Measurements from ENCODE around the gene ZNF662.

ZNF662 gene

DNA sequence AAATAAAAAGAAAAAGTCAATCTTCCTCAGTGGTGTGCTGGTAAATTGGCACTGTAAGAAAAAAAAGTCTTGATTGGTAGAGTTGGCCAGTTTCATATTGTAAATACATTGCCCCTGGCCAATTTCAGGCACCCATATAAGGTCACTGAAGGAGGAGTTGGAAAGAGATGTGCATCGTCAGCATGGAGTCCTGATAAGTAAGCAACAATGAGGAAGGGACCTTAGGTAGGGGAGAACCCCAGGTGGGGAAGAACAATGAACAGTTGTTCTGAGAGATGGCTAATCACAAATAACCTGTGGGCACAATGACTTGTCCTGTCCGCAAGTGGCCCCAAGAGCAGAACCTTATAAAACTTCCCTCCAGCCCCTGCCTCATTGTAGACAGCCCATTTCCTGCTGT lies 21.6 kb upstream of the ZNF662 start:
- intact Hi-C loops (cut with DNase I), result no loop called here
- no peak for DNase-seq

DNA sequence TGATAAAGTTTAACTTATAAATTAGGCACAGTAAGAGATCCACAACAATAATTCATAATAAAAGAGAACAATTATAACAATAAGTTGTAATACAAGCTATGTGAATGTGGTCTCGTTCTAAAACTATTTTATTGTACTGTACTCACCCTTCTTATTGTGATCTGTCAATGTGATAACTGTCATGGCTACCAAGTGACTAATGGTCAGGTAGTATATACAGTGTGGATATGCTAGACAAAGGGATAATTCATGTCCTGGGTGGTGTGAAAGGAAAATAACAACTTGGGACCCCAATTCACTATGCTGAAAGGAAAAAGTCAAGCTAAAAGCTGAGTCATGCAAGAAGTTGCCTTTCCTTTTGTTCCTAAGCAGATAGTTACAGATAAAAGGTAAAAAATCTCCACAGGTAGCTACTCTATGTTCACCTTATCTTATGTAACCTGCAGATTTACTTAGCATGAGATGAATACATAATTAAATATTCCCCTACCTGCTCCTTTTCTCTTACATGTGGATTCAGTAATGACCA lies 19.6 kb upstream of the ZNF662 start:
- intact Hi-C loops (cut with DNase I), result no loop called here
- no peak for DNase-seq

DNA sequence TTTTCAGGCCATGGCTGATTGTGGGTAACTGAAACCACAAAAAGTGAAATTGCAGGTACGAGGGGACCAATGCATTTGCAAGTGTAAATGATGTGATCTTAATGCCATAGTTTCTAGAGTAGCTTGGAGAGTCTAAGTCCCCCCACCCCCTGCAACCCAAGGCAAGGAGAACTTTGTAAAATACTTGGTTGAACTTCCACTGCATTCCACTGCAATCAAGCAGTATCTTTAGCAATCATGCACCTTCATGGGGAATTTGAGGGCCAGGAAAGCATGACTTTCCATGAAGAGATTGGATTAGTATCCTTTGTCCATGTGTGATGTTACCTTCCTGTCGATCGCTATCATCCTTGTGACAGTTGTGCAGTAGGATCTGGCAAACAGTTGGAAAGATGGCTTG lies 18.9 kb upstream of the ZNF662 start:
- intact Hi-C loops (cut with DNase I), result no loop called here
- DNase-seq, result no peak

DNA sequence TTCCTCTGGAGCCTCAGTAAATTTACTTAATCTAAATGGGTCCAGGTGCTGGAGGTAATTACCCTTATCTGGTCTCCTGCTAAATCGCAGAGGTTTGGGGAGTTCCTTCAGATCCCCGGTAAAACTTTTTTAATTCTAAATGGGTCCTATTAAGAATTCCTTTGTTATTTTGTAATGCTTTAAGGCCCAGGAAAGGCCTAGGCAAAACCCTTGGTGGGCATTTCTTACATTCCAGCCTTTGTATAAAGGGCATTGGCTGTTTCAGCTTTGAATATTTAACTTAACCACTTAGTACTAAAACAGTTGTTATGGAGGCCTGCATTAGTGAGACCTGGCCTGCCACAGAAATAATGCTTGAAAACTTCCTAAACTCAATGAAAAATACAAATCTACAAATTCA lies 14.9 kb upstream of the ZNF662 start:
- intact Hi-C loops (cut with DNase I), result no loop called here
- no peak for DNase-seq

- intact Hi-C loops (cut with DNase I), result no loop called here
These were observed 13.8 kb upstream of the ZNF662 start for GRCh38 chr3:42892169-42892568.

DNA sequence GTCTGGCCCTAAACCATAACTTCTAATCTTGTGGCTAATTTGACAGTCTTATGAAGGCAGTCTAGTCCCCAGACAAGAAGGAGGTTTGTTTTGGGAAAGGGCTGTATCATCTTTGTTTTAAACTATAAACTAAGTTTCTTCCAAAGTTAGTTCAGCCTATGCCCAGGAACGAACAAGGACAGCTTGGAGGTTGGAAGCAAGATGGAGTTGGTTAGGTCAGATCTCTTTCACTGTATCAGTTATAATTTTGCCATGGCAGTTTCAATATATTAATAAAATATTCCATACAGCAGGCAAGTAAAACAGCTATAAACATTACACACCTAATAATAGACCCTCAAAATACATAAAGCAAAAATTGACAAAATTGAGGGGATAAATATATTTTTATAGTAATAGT lies 13.1 kb upstream of the ZNF662 start:
- no peak for DNase-seq
- intact Hi-C loops (cut with DNase I), result no loop called here

More at GRCh38 chr3:42892169-42892568, 13.8 kb upstream of the ZNF662 start:
- DNase-seq, result no peak

GRCh38 chr3:42894698-42895579 lies 11.0 kb upstream of the ZNF662 start:
- intact Hi-C loops (cut with DNase I), result no loop called here
- DNase-seq, result no peak

DNA sequence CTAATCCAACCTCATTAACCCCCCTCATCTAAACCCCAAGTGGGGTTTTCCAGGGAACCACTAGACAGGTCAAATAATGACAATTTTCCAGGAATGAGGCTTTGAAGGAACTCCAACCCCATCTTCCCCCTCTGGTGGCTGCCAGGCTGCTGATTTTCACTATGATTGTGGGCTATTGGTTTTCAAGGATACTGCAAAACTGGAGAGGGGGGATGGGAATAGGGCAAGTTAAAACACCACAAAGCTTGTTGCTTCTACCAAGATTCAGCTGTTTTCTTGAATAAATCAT lies 10.4 kb upstream of the ZNF662 start:
- no peak for DNase-seq
- intact Hi-C loops (cut with DNase I), result no loop called here

- DNase-seq, result no peak
- intact Hi-C loops (cut with DNase I), result no loop called here
These were observed 6.9 kb upstream of the ZNF662 start for GRCh38 chr3:42898896-42899675.

GRCh38 chr3:42900226-42901072 lies 5.5 kb upstream of the ZNF662 start:
- DNase-seq, result no peak
- intact Hi-C loops (cut with DNase I), result no loop called here

DNA sequence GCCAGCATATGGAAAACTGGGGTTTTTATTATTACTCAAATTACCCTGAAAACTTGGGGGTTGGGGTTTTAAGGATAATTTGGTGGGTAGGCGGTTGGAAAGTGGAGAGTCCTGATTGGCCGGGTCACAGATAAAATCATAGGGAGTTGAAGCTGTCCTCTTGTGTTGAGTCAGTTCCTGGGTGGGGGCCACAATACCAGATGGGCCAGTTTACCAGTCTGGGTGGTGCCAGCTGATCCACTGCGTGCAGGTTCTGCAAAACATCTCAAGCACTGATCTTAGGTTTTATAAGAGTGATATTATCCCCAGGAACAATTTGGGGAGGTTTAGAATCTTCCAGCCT lies 4.9 kb upstream of the ZNF662 start:
- intact Hi-C loops (cut with DNase I), result no loop called here
- no peak for DNase-seq

GRCh38 chr3:42902257-42902656 lies 3.7 kb upstream of the ZNF662 start:
- DNase-seq, result no peak
- intact Hi-C loops (cut with DNase I), result no loop called here

GRCh38 chr3:42904076-42904475 lies 1.9 kb upstream of the ZNF662 start:
- DNase-seq, result no peak
- intact Hi-C loops (cut with DNase I), result no loop called here

GRCh38 chr3:42905740-42906069 lies 237 bp upstream of the ZNF662 start:
- intact Hi-C loops (cut with DNase I), result no loop called here
- no peak for DNase-seq

DNA sequence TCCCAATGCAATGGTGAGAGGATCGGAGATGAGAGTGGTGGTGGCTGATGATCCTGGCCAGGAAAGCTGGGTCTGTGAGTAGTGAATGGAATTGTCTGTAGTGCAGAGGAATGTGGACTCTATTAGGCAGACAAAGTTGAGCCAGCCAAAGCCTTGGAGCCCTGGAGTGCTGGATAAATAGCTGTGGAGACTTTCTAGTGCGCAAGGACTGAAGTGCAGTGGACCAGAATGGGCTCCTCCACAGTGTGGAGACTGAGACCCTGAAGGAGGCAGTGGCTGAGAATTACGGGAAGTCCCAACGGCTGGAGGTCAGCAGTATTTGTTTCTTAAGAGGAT lies 874 bp downstream of the ZNF662 start:
- intact Hi-C loops (cut with DNase I), result no loop called here
- no peak for DNase-seq

DNA sequence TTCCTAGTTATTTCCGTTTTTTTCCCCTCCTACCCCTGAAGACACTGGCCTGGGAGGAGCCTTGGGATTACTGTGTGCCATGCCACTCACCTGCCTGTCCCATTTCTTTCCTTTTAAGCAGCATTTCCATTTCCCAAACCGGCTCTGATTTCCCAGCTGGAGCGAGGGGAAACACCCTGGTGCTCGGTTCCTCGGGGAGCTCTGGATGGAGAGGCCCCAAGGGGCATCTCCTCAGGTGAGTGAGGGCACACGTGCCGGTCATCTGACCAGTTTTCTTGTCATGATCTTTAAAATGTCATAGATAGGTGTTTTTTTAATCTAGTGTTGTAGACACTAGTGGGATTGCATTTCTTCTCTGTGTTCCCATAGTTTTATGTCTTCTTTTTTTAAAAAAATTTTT lies 2.7 kb downstream of the ZNF662 start:
- intact Hi-C loops (cut with DNase I), result no loop called here
- DNase-seq, result no peak

DNA sequence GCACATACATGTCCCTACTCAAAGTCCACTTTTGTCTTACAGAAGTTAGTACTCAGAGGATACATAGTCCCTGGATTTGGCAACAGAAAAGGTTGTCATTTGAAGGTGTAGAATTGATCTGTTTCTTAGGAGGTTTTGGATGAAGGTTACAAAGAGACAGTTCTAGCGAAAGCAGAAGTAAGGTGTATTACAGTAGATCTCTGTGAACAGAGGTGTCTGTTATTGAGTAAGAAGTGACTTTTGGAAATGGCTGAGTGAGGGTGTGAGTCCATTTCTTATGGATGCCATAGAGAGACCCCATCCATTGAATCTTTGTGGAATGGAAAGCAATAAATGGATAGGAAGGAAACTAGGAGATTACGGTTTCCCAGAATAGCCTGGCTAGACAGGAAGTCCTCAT lies 5.6 kb downstream of the ZNF662 start:
- no peak for DNase-seq
- intact Hi-C loops (cut with DNase I), result no loop called here

DNA sequence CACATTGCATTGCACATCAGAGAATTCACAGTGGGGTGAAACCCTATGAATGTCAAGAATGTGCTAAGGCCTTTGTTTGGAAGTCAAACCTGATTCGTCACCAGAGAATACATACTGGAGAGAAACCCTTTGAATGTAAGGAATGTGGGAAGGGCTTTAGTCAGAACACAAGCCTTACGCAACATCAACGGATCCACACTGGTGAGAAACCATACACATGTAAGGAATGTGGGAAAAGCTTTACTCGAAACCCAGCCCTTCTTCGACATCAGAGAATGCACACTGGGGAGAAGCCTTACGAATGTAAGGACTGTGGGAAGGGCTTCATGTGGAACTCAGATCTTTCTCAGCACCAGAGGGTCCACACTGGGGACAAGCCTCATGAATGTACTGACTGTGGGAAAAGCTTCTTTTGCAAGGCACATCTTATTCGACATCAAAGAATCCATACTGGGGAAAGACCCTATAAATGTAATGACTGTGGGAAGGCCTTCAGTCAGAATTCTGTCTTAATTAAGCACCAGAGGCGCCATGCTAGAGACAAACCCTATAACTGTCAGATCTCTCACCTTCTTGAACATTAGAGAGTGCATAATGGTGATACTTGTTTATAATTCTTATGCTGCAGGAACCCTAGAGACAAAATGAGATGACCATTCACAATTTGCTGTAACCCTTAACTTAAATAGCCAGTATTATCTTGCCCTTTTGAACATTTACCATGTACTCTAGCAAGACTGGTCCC lies 9.0 kb downstream of the ZNF662 start:
- intact Hi-C loops (cut with DNase I), result no loop called here
- no peak for DNase-seq

DNA sequence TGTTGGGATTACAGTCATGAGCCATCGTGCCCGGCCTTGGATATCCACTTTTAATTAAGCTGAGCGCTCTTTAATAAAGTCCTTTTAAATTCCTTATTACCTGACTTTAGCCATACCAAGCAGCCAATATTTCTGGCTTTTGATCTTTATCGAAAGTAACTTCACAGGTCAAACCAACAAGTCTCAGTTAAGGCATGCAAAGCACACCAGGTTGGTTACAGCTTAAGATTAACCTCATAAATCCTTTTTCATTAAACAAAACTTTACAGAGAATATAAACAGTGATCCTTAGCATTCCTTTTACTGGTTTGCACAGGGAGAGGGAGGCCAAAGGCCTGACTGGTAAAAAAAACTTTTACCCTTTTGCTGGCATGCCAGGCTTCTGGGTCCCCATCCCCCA lies 17.7 kb downstream of the ZNF662 start:
- DNase-seq, result no peak
- intact Hi-C loops (cut with DNase I), result no loop called here

- DNase-seq, result no peak
- intact Hi-C loops (cut with DNase I), result no loop called here
These were observed 20.4 kb downstream of the ZNF662 start for GRCh38 chr3:42926310-42926709.

DNA sequence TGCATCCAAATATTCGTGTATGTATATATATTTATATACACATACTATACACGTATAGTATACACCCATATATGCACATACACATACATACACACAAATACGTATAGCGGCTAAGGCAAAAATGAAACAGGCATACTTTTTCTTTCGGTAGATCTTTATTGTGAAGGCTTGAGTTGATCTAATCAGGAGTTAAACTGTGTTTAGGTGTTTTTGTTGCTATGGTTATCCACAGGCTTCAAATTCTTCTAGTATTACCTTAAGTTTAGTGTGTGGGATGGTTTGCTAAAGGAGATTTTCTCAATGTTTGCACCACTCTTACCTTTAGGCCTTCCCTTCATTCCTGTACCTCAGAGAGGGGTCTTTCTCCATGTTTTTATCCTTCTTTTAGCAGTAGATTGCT lies 28.2 kb downstream of the ZNF662 start:
- intact Hi-C loops (cut with DNase I), result no loop called here
- DNase-seq, result no peak
